Retinal pigment epithelial cell (primary cell): ENCODE results near the gene KCND3.

ENCODE experiments used
- DNase-seq: peaks from one replicate; pipeline ENCODE4 v3.0.0-alpha.2; 2010; ENCODE audit warnings: low read depth
- H3K4me3 ChIP-seq: 2 replicates; pipeline ENCODE4 v1.5.1; 2011; ENCODE audit warnings: mild to moderate bottlenecking, low read length, control low read depth, moderate library complexity
- TF ChIP-seq, protein P1 (sequence below): conservative IDR thresholded peaks from 2 replicates; pipeline ENCODE4 v1.5.1; 2011; ENCODE audit warnings: low read depth, low read length, control low read depth, inconsistent platforms

Gene KCND3

DNA sequence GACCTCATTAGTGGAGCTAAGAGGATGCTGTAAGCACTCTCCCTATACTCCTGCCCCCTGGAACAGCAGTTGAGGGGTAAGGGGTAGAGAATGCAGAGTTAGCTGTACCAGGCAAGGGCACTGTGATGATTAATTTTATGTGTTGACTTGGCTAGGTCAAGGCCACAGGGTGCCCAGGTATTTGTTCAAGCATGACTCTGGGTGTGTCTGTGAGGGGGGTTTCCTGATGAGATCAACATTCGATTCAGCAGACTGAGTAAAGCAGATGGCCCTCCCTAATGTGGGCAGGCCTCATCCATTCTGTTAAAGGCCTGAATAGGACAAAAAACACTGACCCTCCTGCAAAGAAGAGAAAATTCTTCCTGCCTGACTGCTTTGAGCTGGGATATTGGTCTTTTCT is 110.8 kb downstream of the KCND3 start:
- H3K4me3 ChIP-seq: no peak overlapping the region
- no peak for DNase-seq
- TF ChIP-seq, protein P1, sequence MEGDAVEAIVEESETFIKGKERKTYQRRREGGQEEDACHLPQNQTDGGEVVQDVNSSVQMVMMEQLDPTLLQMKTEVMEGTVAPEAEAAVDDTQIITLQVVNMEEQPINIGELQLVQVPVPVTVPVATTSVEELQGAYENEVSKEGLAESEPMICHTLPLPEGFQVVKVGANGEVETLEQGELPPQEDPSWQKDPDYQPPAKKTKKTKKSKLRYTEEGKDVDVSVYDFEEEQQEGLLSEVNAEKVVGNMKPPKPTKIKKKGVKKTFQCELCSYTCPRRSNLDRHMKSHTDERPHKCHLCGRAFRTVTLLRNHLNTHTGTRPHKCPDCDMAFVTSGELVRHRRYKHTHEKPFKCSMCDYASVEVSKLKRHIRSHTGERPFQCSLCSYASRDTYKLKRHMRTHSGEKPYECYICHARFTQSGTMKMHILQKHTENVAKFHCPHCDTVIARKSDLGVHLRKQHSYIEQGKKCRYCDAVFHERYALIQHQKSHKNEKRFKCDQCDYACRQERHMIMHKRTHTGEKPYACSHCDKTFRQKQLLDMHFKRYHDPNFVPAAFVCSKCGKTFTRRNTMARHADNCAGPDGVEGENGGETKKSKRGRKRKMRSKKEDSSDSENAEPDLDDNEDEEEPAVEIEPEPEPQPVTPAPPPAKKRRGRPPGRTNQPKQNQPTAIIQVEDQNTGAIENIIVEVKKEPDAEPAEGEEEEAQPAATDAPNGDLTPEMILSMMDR: no peak

- DNase-seq: no peak
- no peak overlapping the region for H3K4me3 ChIP-seq
- TF ChIP-seq, protein P1: no peak
These were observed 111.4 kb downstream of the KCND3 start for GRCh38 chr1:111878091-111878490.

DNA sequence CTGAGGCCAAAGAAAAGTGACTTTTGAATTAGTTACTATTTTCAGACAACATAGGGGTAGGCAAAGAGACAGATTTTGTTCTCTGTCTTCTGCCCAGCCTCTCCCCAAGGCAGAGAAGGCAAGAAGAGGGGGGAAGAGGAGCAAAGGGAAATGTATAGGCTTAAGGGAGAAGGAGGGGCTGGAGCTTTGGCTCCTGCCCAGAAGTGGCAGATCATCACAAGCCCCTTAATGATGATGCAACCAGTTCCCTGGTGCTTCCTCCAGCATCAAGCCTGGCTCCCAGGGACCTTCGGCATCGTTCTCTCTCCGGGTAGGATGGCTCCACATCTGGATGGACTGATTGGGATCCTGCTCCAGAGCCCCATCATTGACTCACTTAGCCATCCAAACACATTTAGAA is 112.8 kb downstream of the KCND3 start:
- H3K4me3 ChIP-seq: no peak overlapping the region
- no peak for DNase-seq
- TF ChIP-seq, protein P1: no peak

DNA sequence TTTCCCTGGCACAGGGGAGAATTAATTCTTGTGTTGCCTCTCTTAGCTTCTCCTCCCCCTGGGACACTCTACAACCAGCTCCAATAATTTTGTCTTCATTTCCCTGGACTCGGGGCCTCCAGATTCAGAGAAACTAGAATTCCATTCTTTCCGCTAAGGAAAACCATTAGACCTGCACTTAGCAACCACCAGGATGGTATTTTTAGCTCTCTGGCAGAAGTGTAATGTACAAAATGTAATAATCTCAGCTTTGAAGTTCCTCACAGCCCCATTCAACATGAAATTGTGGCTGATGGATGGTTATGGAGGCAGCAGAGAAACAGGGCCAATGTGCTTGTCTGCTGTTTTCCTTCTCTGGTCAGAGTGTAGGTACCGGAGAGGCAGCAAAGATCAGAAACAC is 113.8 kb downstream of the KCND3 start:
- TF ChIP-seq, protein P1: no peak
- H3K4me3 ChIP-seq: no peak overlapping the region

DNA sequence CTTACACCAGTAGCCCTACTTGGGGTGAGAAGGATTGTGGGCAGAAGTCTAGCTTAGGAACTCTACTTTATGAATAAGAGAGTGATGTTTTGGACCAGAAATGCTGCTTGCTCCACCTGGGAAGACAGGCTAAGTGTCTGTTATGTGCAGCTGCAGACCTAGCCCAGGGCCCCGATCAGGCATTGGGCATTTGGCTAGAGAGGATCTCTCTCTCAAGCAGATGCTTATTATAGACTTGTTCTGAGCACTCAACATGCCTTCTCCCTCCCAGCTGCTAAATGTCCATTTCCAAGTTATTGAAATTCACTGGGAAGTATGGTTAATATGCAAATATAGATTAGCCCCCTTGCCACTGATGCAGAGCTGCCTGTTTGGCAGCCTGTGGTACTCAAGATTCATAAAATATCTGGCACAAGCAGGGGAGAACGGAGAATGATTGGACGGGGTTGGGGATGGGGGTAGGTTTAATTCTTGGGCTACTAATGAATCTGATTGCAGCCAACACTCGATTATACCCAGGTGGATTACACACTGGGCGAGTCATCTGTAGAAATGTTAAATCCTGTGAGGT is 115.9 kb downstream of the KCND3 start:
- no peak for DNase-seq
- no peak overlapping the region for H3K4me3 ChIP-seq
- TF ChIP-seq, protein P1: no peak

More for the DNA sequence above, 113.8 kb downstream of the KCND3 start:
- no peak for DNase-seq

GRCh38 chr1:111870181-111870580 is 119.3 kb downstream of the KCND3 start:
- DNase-seq: no peak
- TF ChIP-seq, protein P1: no peak
- H3K4me3 ChIP-seq: no peak overlapping the region

DNA sequence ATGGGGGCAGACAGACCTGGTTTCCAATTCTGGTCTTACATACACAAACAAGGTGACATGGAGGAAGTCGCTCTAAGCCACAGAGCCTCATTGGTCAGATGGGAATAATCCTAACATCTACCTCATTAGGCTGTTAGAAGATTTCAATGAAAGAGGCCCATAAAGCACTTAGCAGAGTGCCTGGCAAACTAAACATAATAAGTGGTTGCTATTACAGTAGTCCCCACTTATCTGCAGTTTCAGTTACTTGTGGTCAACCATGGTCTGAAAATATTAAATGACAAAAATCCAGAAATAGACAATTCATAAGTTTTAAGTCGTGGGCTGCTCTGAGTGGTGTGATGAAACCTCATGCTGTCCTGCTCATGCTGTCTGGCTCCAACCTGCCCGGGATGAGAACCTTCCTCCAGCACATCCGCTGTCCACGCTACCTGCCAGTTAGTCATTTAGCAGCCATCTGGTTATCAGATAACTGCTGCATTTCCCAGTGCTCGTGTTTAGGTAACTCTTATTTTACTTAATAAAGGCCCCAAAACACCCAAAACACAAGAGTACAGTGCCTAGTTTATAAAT is 121.5 kb downstream of the KCND3 start:
- no peak overlapping the region for H3K4me3 ChIP-seq
- TF ChIP-seq, protein P1: no peak

More for the DNA sequence above, 121.5 kb downstream of the KCND3 start:
- no peak for DNase-seq
